Measurements from ENCODE around the gene CYLD. TPM values are rescaled to one million over a fixed set of nuclear protein-coding genes. Genes with fewer than 3 reads are reported as not detected.

CYLD gene
- total RNA-seq, 1 donor from 2014 or later: 27.8 TPM

DNA sequence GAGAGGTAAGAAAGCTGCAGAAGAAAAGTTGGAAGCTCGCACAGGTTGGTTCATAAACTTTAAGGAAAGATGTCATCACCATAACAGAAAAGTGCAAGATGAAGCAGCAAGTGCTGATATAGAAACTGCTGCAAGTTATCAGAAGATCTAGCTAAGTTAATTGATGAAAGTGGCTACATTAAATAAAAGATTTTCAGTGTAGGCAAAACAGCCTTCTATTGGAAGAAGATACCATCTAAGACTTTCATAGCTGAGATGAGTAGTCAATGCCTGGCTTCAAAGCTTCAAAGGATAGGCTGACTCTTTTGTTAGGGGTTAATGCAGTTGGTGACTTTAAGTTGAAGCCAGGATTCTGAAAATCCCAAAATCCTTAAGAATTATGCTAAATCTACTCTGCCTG, 24.0 kb downstream of the CYLD start:
- Mint-ChIP-seq H3K4me3 (ENCODE audit: unreplicated experiment) (no peak overlapping the region), H3K27me3 (ENCODE audit: unreplicated experiment) (no peaks in the 10 kb centered on the region), H3K9me3 (ENCODE audit: unreplicated experiment) (peaks cover 22% of the 10 kb centered on the region), H3K27ac (ENCODE audit: unreplicated experiment) (no peak overlapping the region), H3K36me3 (ENCODE audit: unreplicated experiment) (peaks cover 50% of the 10 kb centered on the region), H3K4me1 (ENCODE audit: unreplicated experiment) (peaks cover 11% of the 10 kb centered on the region)
- DNase-seq (ENCODE audit: extremely low spot score, unreplicated experiment): no peak
- no peak for TF ChIP-seq CTCF (IDR thresholded peaks at IDR 0.05)

GRCh38 chr16:50767197-50767596, 25.3 kb downstream of the CYLD start:
- peaks cover 9% of the 10 kb centered on the region for H3K4me1 Mint-ChIP-seq (ENCODE audit: unreplicated experiment)
- peaks cover 48% of the 10 kb centered on the region for H3K36me3 Mint-ChIP-seq (ENCODE audit: unreplicated experiment)
- H3K9me3 Mint-ChIP-seq (ENCODE audit: unreplicated experiment): peaks cover 22% of the 10 kb centered on the region
- no peaks in the 10 kb centered on the region for H3K27me3 Mint-ChIP-seq (ENCODE audit: unreplicated experiment)
- no peak overlapping the region for H3K27ac Mint-ChIP-seq (ENCODE audit: unreplicated experiment)
- DNase-seq (ENCODE audit: extremely low spot score, unreplicated experiment): no peak
- no peak overlapping the region for H3K4me3 Mint-ChIP-seq (ENCODE audit: unreplicated experiment)
- no peak for TF ChIP-seq CTCF (IDR thresholded peaks at IDR 0.05)

GRCh38 chr16:50771366-50771765, 29.5 kb downstream of the CYLD start:
- Mint-ChIP-seq H3K4me3 (ENCODE audit: unreplicated experiment) (no peak overlapping the region), H3K27ac (ENCODE audit: unreplicated experiment) (no peak overlapping the region), H3K27me3 (ENCODE audit: unreplicated experiment) (no peaks in the 10 kb centered on the region), H3K36me3 (ENCODE audit: unreplicated experiment) (peaks cover 32% of the 10 kb centered on the region), H3K4me1 (ENCODE audit: unreplicated experiment) (no peaks in the 10 kb centered on the region), H3K9me3 (ENCODE audit: unreplicated experiment) (peaks cover 13% of the 10 kb centered on the region)
- no peak for TF ChIP-seq CTCF (IDR thresholded peaks at IDR 0.05)
- DNase-seq (ENCODE audit: extremely low spot score, unreplicated experiment): no peak

DNA sequence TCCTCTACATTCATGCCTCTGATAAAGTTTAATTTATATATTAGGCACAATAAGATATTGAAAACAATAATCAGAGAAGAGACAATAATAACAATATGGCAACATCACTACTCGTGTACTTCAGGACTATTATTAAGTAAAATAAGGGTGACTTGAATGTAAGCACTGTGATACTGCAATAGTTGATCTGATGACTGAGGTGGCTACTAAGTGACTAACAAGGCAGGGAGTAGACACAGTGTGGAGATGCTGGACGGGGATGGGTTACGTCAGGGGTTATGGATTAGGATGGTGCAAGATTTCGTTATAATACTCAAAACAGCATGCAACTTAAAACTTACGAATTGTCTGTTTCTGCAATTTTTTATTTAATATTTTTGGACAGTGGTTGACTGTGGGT, 32.5 kb downstream of the CYLD start:
- Mint-ChIP-seq H3K4me1 (ENCODE audit: unreplicated experiment) (no peaks in the 10 kb centered on the region), H3K36me3 (ENCODE audit: unreplicated experiment) (peaks cover 24% of the 10 kb centered on the region), H3K9me3 (ENCODE audit: unreplicated experiment) (peaks cover 4% of the 10 kb centered on the region), H3K27me3 (ENCODE audit: unreplicated experiment) (no peaks in the 10 kb centered on the region), H3K27ac (ENCODE audit: unreplicated experiment) (no peak overlapping the region), H3K4me3 (ENCODE audit: unreplicated experiment) (no peak overlapping the region)
- TF ChIP-seq CTCF (IDR thresholded peaks at IDR 0.05): no peak
- DNase-seq (ENCODE audit: extremely low spot score, unreplicated experiment): no peak

- DNase-seq (ENCODE audit: extremely low spot score, unreplicated experiment): no peak
- Mint-ChIP-seq H3K27me3 (ENCODE audit: unreplicated experiment) (no peaks in the 10 kb centered on the region), H3K4me1 (ENCODE audit: unreplicated experiment) (no peaks in the 10 kb centered on the region), H3K9me3 (ENCODE audit: unreplicated experiment) (no peaks in the 10 kb centered on the region), H3K4me3 (ENCODE audit: unreplicated experiment) (no peak overlapping the region), H3K36me3 (ENCODE audit: unreplicated experiment) (peaks cover 23% of the 10 kb centered on the region), H3K27ac (ENCODE audit: unreplicated experiment) (no peak overlapping the region)
- TF ChIP-seq CTCF (IDR thresholded peaks at IDR 0.05): no peak
Observed at GRCh38 chr16:50774960-50775359, 33.1 kb downstream of the CYLD start.

Data from osteocyte (in vitro differentiated cells).